Caco-2 (cell line): ENCODE data around the gene HTR4. TPM values are rescaled to one million over a fixed set of nuclear protein-coding genes. Genes with fewer than 3 reads are reported as not detected.

Source experiments
- BruUV-seq: library from RNA; stranded (reverse); fragments of 400-500 nt; replicated peaks from 2 replicates; lab custom pipeline; 2021; lab: Mats Ljungman, UMichigan
- CTCF ChIA-PET: fragments of 300-600 bp; sonication (Branson Sonifier 250); formaldehyde crosslinking; loops from one replicate; lab custom pipeline; 2022; ENCODE audit warnings: antibody characterized with exemption; lab: Charles Lee
- POLR2A ChIA-PET: fragments of 300-600 bp; sonication (Branson Sonifier 250); formaldehyde crosslinking; loops from one replicate; lab custom pipeline; 2022; ENCODE audit warnings: antibody characterized with exemption; lab: Charles Lee
- DNase-seq, 2 experiments: peaks; one replicate each; pipeline versions ENCODE4 v3.0.0 to v3.0.0-alpha.2; 2020 to 2022
- H3K27me3 ChIP-seq: replicated peaks from 2 replicates; pipeline ENCODE4 v1.6.0; 2011; ENCODE audit warnings: low read length; ENCODE audit not compliant: control insufficient read depth, insufficient read depth
- H3K36me3 ChIP-seq: 2 replicates; pipeline ENCODE4 v1.5.1; 2011; ENCODE audit warnings: low read length; ENCODE audit not compliant: control insufficient read depth, insufficient read depth
- H3K4me1 ChIP-seq: fragments of 250-450 bp; sonication (Bioruptor Pico); 2 replicates; pipeline ENCODE4 v1.5.1; 2020; ENCODE audit warnings: mild to moderate bottlenecking
- H3K4me3 ChIP-seq: 2 replicates; pipeline ENCODE4 v1.5.1; 2011; ENCODE audit warnings: low read depth, mild to moderate bottlenecking, control low read depth, low read length
- H3K9me3 ChIP-seq: fragments of 250-450 bp; sonication (Bioruptor Pico); 2 replicates; pipeline ENCODE4 v1.5.1; 2020; ENCODE audit warnings: mild to moderate bottlenecking, moderate library complexity
- H3K27ac Mint-ChIP-seq: one replicate; pipeline ENCODE4 v1.8.0; 2022; ENCODE audit warnings: mixed read lengths; ENCODE audit not compliant: unreplicated experiment
- H3K27me3 Mint-ChIP-seq: one replicate; pipeline ENCODE4 v1.8.0; 2022; ENCODE audit warnings: mixed read lengths; ENCODE audit not compliant: insufficient read depth, unreplicated experiment
- H3K36me3 Mint-ChIP-seq: one replicate; pipeline ENCODE4 v1.8.0; 2022; ENCODE audit warnings: mild to moderate bottlenecking, mixed read lengths; ENCODE audit not compliant: insufficient read depth, unreplicated experiment
- H3K4me1 Mint-ChIP-seq: one replicate; pipeline ENCODE4 v1.8.0; 2022; ENCODE audit warnings: low read depth, mixed read lengths; ENCODE audit not compliant: unreplicated experiment
- H3K4me3 Mint-ChIP-seq: one replicate; pipeline ENCODE4 v1.8.0; 2022; ENCODE audit warnings: mild to moderate bottlenecking, moderate library complexity, mixed read lengths; ENCODE audit not compliant: unreplicated experiment
- H3K9me3 Mint-ChIP-seq: one replicate; pipeline ENCODE4 v1.8.0; 2022; ENCODE audit warnings: mixed read lengths; ENCODE audit not compliant: unreplicated experiment
- CTCF ChIP-seq, 2 experiments: fragments of 200-600 bp in 1 of 2; IDR thresholded peaks; 1 replicate in 1 of 2; 2 replicates in 1 of 2; pipeline versions ENCODE4 v1.5.1 to v1.8.0; 2011 to 2022; ENCODE audit warnings: antibody characterized with exemption in 1 of 2, control low read depth in 1 of 2, inconsistent platforms in 1 of 2, low read depth in 1 of 2, low read length in 1 of 2, mild to moderate bottlenecking in 1 of 2, moderate library complexity in 1 of 2; ENCODE audit not compliant: insufficient read depth in 1 of 2, severe bottlenecking in 1 of 2, unreplicated experiment in 1 of 2
- intact Hi-C: fragments of 100-400 bp; cut with micrococcal nuclease; formaldehyde crosslinking; loops from one replicate; pipeline ENCODE4 v1.10.0; 2022; ENCODE audit not compliant: unreplicated experiment
- total RNA-seq: library from RNA; stranded (reverse); gene quantifications from 2 replicates; pipeline ENCODE4 v1.2.3, GENCODE V29; 2022

HTR4 gene
- total RNA-seq, 1 experiment from 2014 or later, result not detected

GRCh38 chr5:148626081-148626613 is 28.2 kb downstream of the HTR4 start:
- TF ChIP-seq CTCF (IDR thresholded peaks at IDR 0.05; ENCODE audit: insufficient read depth in 1 of 2, low read depth in 1 of 2, low read length in 1 of 2, severe bottlenecking in 1 of 2, unreplicated experiment in 1 of 2), result no peak
- no peaks in the 10 kb centered on the region for H3K9me3 ChIP-seq
- Mint-ChIP-seq H3K9me3 (no peaks in the 10 kb centered on the region), H3K4me1 (peaks cover 14% of the 10 kb centered on the region), H3K27ac (no peak overlapping the region), H3K36me3 (peaks cover 6% of the 10 kb centered on the region), H3K27me3 (peaks cover 3% of the 10 kb centered on the region), H3K4me3 (no peak overlapping the region)
- H3K36me3 ChIP-seq, result no peaks in the 10 kb centered on the region
- peaks cover 22% of the 10 kb centered on the region for H3K4me1 ChIP-seq
- ChIA-PET CTCF (no interaction called here), POLR2A (no interaction called here)
- H3K4me3 ChIP-seq, result no peak overlapping the region
- no peaks in the 10 kb centered on the region; the same call in 1 of the 2 replicates for H3K27me3 ChIP-seq
- intact Hi-C loops, result no loop called here
- no peak for DNase-seq
- BruUV-seq, result no TSS peak

GRCh38 chr5:148625250-148625649 is 29.1 kb downstream of the HTR4 start:
- Histone ChIP-seq H3K4me3 (no peak overlapping the region), H3K36me3 (no peaks in the 10 kb centered on the region), H3K27me3 (no peaks in the 10 kb centered on the region; the same call in 1 of the 2 replicates), H3K9me3 (no peaks in the 10 kb centered on the region), H3K4me1 (peaks cover 22% of the 10 kb centered on the region)
- peaks cover 3% of the 10 kb centered on the region for H3K27me3 Mint-ChIP-seq
- no peaks in the 10 kb centered on the region for H3K9me3 Mint-ChIP-seq
- no TSS peak for BruUV-seq
- H3K4me3 Mint-ChIP-seq, result no peak overlapping the region
- no peak for TF ChIP-seq CTCF (IDR thresholded peaks at IDR 0.05; ENCODE audit: insufficient read depth in 1 of 2, low read depth in 1 of 2, low read length in 1 of 2, severe bottlenecking in 1 of 2, unreplicated experiment in 1 of 2)
- ChIA-PET CTCF (no interaction called here), POLR2A (no interaction called here)
- H3K36me3 Mint-ChIP-seq, result peaks cover 6% of the 10 kb centered on the region
- intact Hi-C loops, result no loop called here
- no peak overlapping the region for H3K27ac Mint-ChIP-seq
- no peak for DNase-seq
- H3K4me1 Mint-ChIP-seq, result peaks cover 14% of the 10 kb centered on the region

- ChIA-PET POLR2A (no interaction called here), CTCF (no interaction called here)
- H3K36me3 Mint-ChIP-seq, result peaks cover 6% of the 10 kb centered on the region
- Histone ChIP-seq H3K36me3 (no peaks in the 10 kb centered on the region), H3K9me3 (no peaks in the 10 kb centered on the region), H3K4me3 (no peak overlapping the region), H3K4me1 (peaks cover 22% of the 10 kb centered on the region), H3K27me3 (no peaks in the 10 kb centered on the region; the same call in 1 of the 2 replicates)
- peaks cover 14% of the 10 kb centered on the region for H3K4me1 Mint-ChIP-seq
- peaks cover 8% of the 10 kb centered on the region for H3K27me3 Mint-ChIP-seq
- H3K27ac Mint-ChIP-seq, result no peak overlapping the region
- H3K9me3 Mint-ChIP-seq, result no peaks in the 10 kb centered on the region
- H3K4me3 Mint-ChIP-seq, result no peak overlapping the region
- no peak for TF ChIP-seq CTCF (IDR thresholded peaks at IDR 0.05; ENCODE audit: insufficient read depth in 1 of 2, low read depth in 1 of 2, low read length in 1 of 2, severe bottlenecking in 1 of 2, unreplicated experiment in 1 of 2)
- intact Hi-C loops, result no loop called here
- no peak for DNase-seq
- no TSS peak for BruUV-seq
These were observed 30.6 kb downstream of the HTR4 start for GRCh38 chr5:148623741-148624140.
